T-helper 1 cell treated with Interleukin-12 subunit alpha and Interleukin-12 subunit beta and Interleukin-4 antibody, amounts not matched to agents 30 μg/mL and 1 μg/mL, for 36 hours (primary cell): ENCODE data around the gene SULT2B1.

Experiments used
- H3K27ac Mint-ChIP-seq: one replicate; pipeline ENCODE4 v1.8.0; 2021; ENCODE audit warnings: mild to moderate bottlenecking, mixed read lengths
- H3K27me3 Mint-ChIP-seq: one replicate; pipeline ENCODE4 v1.8.0; 2021; ENCODE audit warnings: low read depth, mixed read lengths
- H3K36me3 Mint-ChIP-seq: one replicate; pipeline ENCODE4 v1.8.0; 2021; ENCODE audit warnings: low read depth, mixed read lengths
- H3K4me1 Mint-ChIP-seq: one replicate; pipeline ENCODE4 v1.8.0; 2021; ENCODE audit warnings: low read depth, mixed read lengths
- H3K4me3 Mint-ChIP-seq: one replicate; pipeline ENCODE4 v1.8.0; 2021; ENCODE audit warnings: mild to moderate bottlenecking, moderate library complexity, mixed read lengths
- H3K9me3 Mint-ChIP-seq: one replicate; pipeline ENCODE4 v1.8.0; 2021; ENCODE audit warnings: mixed read lengths

SULT2B1 gene

DNA sequence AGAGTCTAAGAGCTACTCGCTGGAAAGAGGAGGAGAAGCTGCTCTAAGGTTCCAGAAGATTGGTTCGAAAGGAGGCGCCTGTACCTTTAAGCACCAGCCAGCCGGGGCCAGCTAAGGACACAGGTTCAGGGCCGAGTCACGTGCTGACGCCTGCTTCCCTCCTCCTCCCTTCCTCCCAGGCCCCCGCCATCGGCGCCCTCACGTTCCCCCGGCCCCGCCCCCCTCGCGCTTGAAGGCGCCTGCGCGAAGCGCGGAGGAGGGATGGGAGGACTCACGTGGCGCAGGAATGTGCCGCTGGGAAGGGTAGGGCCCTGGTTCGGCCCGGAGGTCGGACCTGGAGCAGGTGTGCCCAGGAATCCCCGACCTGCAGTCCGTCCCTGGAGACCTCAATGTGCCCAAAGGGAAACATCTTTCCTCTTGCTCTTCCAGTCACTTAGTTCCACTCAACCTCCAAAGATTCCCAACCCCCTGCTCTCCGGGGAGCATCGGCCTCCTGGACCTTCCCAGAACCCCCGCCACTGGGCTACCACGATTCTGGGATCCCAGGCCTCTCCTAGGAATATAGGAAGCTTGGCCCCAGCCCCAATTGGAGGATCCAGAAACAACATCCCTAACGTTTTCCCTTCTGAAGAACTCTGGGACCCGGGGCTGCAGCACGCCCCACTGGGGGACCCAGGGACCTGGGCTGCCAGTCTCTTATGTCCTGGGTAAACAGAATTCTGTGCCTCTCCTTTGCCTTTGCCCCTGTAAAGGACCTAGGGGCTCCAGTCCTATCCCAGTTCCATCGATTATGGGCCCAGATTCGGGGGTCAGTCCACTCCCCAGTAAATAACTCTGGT lies 82.7 kb downstream of the SULT2B1 start:
- Mint-ChIP-seq H3K9me3 (no peaks in the 10 kb centered on the region), H3K27ac (peak overlapping the region; percentile 81), H3K4me1 (peaks cover 28% of the 10 kb centered on the region), H3K4me3 (peak overlapping the region; percentile 76), H3K27me3 (no peaks in the 10 kb centered on the region), H3K36me3 (peaks cover 8% of the 10 kb centered on the region)

- peaks cover 27% of the 10 kb centered on the region for H3K4me1 Mint-ChIP-seq
- no peaks in the 10 kb centered on the region for H3K9me3 Mint-ChIP-seq
Observed at GRCh38 chr19:48635263-48635965, 83.4 kb downstream of the SULT2B1 start.

GRCh38 chr19:48635966-48636858 lies 84.2 kb downstream of the SULT2B1 start:
- Mint-ChIP-seq H3K27ac (peak overlapping the region; percentile 76), H3K27me3 (no peaks in the 10 kb centered on the region), H3K4me1 (peaks cover 27% of the 10 kb centered on the region), H3K36me3 (peaks cover 6% of the 10 kb centered on the region), H3K4me3 (peak overlapping the region; percentile 93), H3K9me3 (no peaks in the 10 kb centered on the region)

More at GRCh38 chr19:48635263-48635965, 83.4 kb downstream of the SULT2B1 start:
- Mint-ChIP-seq H3K36me3 (peaks cover 6% of the 10 kb centered on the region), H3K4me3 (peak overlapping the region; percentile 93), H3K27ac (peak overlapping the region; percentile 81), H3K27me3 (no peaks in the 10 kb centered on the region)

DNA sequence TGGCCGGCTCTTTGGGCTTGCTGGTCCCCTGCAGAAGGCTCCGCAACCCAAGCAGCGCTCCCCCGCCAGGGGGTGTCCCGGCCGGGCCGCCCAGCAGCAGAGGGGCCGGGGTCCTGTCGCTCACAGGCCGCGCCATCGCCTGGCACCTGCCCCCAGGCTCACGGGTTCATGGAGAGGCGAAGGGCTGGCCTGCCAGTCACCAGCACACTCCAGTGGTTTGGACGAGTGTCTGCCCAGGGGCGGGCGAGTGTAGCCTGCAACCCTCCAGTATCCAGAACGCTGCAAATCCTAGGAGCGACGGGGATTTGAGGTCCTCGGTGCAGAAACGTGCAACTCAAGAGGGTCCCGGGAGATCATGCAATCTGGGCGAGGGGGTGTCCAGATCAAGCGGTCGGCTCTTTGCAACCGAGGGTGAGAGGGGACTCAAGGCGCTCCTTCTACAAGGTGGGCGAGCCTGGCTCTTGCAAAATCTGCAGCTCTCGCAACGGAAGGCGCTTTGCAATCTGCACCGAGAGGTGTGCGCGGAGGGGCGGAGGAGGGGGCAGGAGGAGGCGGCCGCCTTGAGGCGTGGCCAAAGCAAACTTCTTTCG lies 85.0 kb downstream of the SULT2B1 start, which contains the start of gene DBP:
Gene DBP (minus strand): TSS at position 521 of the 590 bp plus-strand sequence. CDS start 385 bp downstream, at position 136.
- peaks cover 6% of the 10 kb centered on the region for H3K36me3 Mint-ChIP-seq
- peaks cover 3% of the 10 kb centered on the region for H3K27me3 Mint-ChIP-seq
- H3K4me1 Mint-ChIP-seq, result peaks cover 27% of the 10 kb centered on the region
- no peaks in the 10 kb centered on the region for H3K9me3 Mint-ChIP-seq
- peak within 1 kb of the TSS; percentile 93 for H3K4me3 Mint-ChIP-seq
- peak within 1 kb of the TSS; percentile 100 for H3K27ac Mint-ChIP-seq

- Mint-ChIP-seq H3K4me1 (peaks cover 27% of the 10 kb centered on the region), H3K4me3 (peak overlapping the region; percentile 93), H3K9me3 (no peaks in the 10 kb centered on the region), H3K36me3 (peaks cover 6% of the 10 kb centered on the region), H3K27me3 (peaks cover 3% of the 10 kb centered on the region), H3K27ac (peak overlapping the region; percentile 100)
Observed at GRCh38 chr19:48637449-48637947, 85.5 kb downstream of the SULT2B1 start.

DNA sequence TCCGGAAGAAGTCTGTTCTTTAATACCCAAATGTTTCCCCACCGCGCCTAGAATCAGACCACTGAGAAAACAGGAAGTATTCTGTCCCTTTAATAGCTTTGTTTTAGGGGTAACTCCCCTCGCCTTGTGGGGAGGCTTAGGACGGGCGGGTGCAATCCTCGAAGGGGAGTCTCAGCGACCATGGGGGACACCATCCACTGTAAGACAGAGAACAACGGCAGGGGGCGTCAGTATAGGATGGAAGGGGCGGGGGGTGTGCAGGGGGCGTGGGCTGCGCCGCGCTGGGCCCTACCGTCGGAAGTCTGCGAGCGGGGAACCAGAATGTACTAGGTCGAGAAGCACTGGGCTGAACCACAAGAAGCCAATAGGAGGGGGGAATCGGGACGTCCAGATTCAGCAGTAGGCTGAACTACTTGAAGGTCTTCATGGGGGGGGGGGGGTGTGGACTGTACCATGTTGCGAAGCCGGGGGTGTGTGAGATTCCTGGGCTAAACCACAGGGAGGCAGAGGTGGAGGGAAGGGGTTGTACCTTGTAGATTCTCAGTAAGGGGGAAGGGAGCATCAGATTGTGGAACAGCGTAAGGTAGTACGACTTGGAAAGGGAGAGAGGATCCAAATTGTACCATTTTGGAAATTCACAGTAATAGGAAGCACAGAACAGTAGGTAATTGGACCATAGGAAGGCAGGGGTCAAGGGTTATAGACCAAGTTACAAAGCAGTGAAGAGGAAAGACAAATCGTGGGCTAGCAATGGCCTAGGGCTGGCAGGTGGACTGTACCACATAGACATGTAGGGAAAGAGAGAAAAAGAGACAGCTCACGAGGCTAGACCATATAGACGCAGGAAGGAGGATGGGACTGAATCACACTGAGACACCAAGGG lies 86.2 kb downstream of the SULT2B1 start:
- Mint-ChIP-seq H3K4me1 (peaks cover 27% of the 10 kb centered on the region), H3K36me3 (peaks cover 6% of the 10 kb centered on the region), H3K4me3 (peak overlapping the region; percentile 93)

DNA sequence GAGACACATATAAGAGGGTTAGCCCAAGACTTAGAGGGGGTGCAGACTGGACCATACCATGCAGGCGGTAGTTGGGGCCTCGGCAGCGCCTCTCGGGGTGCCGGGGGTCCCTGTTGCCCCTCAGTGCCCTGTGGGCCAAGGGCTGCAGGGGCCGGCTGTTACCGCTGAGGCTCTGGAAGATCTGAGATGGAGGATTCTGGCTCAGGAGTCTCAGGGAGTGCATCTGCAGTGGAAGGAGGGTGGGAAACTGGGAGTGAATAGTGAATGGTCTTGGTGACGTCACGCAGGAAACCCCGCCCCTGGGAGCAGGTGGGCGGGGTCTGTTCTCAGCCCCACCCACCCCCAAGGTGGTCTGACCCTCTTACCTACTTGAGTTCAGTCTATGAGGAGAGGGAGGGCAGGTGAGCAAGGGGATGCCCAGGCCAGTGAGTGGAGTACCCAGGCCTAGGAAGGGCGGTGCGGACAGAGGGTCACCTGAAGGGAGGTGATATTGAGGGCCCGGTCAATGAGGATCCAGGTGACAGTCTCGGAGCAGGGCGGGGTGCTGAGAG lies 86.9 kb downstream of the SULT2B1 start:
- Mint-ChIP-seq H3K4me3 (peak overlapping the region; percentile 93), H3K27ac (peak overlapping the region; percentile 100), H3K27me3 (peaks cover 3% of the 10 kb centered on the region), H3K4me1 (peaks cover 27% of the 10 kb centered on the region), H3K36me3 (peaks cover 6% of the 10 kb centered on the region), H3K9me3 (no peaks in the 10 kb centered on the region)

More for the DNA sequence above, 86.2 kb downstream of the SULT2B1 start:
- Mint-ChIP-seq H3K27me3 (peaks cover 3% of the 10 kb centered on the region), H3K9me3 (no peaks in the 10 kb centered on the region), H3K27ac (peak overlapping the region; percentile 100)

- H3K27ac Mint-ChIP-seq, result no peak overlapping the region
- no peak overlapping the region for H3K4me3 Mint-ChIP-seq
- H3K4me1 Mint-ChIP-seq, result peaks cover 23% of the 10 kb centered on the region
- peaks cover 6% of the 10 kb centered on the region for H3K36me3 Mint-ChIP-seq
- no peaks in the 10 kb centered on the region for H3K9me3 Mint-ChIP-seq
- peaks cover 3% of the 10 kb centered on the region for H3K27me3 Mint-ChIP-seq
Observed at GRCh38 chr19:48639483-48640375, 87.8 kb downstream of the SULT2B1 start.

DNA sequence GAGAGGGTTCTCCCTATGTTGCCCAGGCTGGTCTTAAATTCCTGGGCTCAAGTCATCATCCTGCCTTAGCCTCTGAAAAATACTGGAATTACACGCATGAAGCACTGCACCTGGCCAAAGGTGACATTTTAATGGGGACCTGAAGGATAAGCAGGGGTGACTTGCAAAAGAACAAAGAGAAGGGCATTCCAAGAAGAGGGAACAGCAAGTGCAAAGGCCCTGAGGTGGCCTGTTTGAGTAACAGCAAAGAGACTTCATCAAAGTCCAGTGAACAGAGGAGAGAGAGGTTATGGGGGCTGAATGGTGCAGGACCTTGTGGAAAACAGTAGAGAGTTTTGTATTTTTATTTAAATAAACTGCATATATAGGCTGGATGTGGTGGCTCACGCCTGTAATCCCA lies 89.9 kb downstream of the SULT2B1 start:
- H3K9me3 Mint-ChIP-seq, result no peaks in the 10 kb centered on the region
- no peak overlapping the region for H3K27ac Mint-ChIP-seq
- H3K4me3 Mint-ChIP-seq, result no peak overlapping the region
- peaks cover 6% of the 10 kb centered on the region for H3K36me3 Mint-ChIP-seq
- H3K27me3 Mint-ChIP-seq, result peaks cover 3% of the 10 kb centered on the region
- peaks cover 26% of the 10 kb centered on the region for H3K4me1 Mint-ChIP-seq

- Mint-ChIP-seq H3K4me3 (no peak overlapping the region), H3K9me3 (no peaks in the 10 kb centered on the region), H3K27ac (no peak overlapping the region), H3K27me3 (peaks cover 3% of the 10 kb centered on the region), H3K36me3 (peaks cover 6% of the 10 kb centered on the region), H3K4me1 (peaks cover 26% of the 10 kb centered on the region)
Observed at GRCh38 chr19:48642862-48643261, 90.9 kb downstream of the SULT2B1 start.

DNA sequence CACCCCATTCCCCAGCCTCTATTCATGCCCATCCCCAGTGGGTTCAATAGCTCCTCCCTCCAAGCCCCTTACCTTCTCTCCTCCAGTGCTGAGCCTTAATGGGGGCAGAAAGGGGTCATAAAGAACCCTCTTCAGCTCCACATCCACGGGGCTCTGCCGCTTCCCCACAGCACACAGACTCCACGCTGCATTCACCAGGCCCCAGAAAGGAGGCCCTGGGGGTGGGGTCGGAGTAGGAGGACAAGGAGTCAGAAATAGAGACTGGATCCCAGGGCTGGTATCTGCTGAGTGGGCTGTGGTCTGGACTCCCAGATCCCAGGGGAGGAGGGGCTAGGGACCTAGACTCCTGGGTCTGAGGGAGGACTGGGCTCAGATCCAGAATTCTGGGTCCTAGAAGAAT lies 92.4 kb downstream of the SULT2B1 start:
- peaks cover 22% of the 10 kb centered on the region for H3K4me1 Mint-ChIP-seq
- H3K36me3 Mint-ChIP-seq, result peaks cover 2% of the 10 kb centered on the region
- no peak overlapping the region for H3K27ac Mint-ChIP-seq
- H3K9me3 Mint-ChIP-seq, result no peaks in the 10 kb centered on the region
- peaks cover 3% of the 10 kb centered on the region for H3K27me3 Mint-ChIP-seq
- H3K4me3 Mint-ChIP-seq, result no peak overlapping the region
